ENCODE measurements around the gene KIF25.

DNA sequence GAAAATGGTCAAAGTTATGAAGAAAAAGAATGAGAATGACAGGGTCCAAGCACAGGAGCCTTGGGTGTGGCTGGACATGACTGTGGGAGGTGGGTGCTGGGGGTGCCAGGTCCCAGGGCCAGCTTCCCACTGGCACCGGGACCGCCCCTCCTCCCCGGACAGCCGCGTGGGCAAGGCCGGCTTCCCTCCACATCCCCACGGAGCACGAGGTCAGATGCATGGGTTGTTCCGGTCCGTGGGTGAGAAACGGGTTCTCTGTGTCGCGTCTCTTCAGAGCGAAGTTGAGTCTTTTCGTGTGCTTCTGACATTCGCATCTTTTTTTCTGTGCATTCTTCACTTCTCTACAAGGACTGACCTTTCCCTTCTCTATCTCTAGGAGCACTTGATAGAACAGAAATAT, 30.1 kb downstream of the KIF25 start:
- TF ChIP-seq, protein P1, sequence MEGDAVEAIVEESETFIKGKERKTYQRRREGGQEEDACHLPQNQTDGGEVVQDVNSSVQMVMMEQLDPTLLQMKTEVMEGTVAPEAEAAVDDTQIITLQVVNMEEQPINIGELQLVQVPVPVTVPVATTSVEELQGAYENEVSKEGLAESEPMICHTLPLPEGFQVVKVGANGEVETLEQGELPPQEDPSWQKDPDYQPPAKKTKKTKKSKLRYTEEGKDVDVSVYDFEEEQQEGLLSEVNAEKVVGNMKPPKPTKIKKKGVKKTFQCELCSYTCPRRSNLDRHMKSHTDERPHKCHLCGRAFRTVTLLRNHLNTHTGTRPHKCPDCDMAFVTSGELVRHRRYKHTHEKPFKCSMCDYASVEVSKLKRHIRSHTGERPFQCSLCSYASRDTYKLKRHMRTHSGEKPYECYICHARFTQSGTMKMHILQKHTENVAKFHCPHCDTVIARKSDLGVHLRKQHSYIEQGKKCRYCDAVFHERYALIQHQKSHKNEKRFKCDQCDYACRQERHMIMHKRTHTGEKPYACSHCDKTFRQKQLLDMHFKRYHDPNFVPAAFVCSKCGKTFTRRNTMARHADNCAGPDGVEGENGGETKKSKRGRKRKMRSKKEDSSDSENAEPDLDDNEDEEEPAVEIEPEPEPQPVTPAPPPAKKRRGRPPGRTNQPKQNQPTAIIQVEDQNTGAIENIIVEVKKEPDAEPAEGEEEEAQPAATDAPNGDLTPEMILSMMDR (IDR thresholded peaks at IDR 0.05), result no peak
- TF ChIP-seq POLR2A (IDR thresholded peaks at IDR 0.05), result no peak

Data from heart left ventricle (tissue), 13 donors.